NT2/D1 (cell line): ENCODE measurements around the gene FBXL7.
"Not testable (repeated sequence)": the region's sequence is repeated elsewhere in the genome, so short reads cannot be mapped to it uniquely, and the experiment has no call there.

Source experiments
- DNase-seq: peaks from one replicate; pipeline ENCODE4 v3.0.0-alpha.2; 2011; ENCODE audit warnings: low read depth, low spot score
- H3K27me3 ChIP-seq: 2 replicates; pipeline ENCODE4 v1.6.0; 2011; ENCODE audit warnings: mild to moderate bottlenecking; ENCODE audit not compliant: insufficient read length, insufficient read depth
- H3K36me3 ChIP-seq: 2 replicates; pipeline ENCODE4 v1.6.1; 2011; ENCODE audit warnings: mild to moderate bottlenecking, low read length, mixed read lengths; ENCODE audit not compliant: insufficient read depth, insufficient read length
- H3K4me1 ChIP-seq: 2 replicates; pipeline ENCODE4 v1.5.1; 2011; ENCODE audit not compliant: insufficient read depth, insufficient read length
- H3K4me3 ChIP-seq: 2 replicates; pipeline ENCODE4 v1.5.1; 2011; ENCODE audit warnings: low read depth; ENCODE audit not compliant: insufficient read length
- H3K9ac ChIP-seq: 2 replicates; pipeline ENCODE4 v1.6.0; 2011; ENCODE audit warnings: low read depth; ENCODE audit not compliant: insufficient read length
- H3K9me3 ChIP-seq: 2 replicates; pipeline ENCODE4 v1.5.1; 2011; ENCODE audit warnings: mild to moderate bottlenecking, low read length; ENCODE audit not compliant: insufficient read depth
- SUZ12 ChIP-seq: IDR thresholded peaks from 2 replicates; pipeline ENCODE4 v1.6.1; 2011; ENCODE audit not compliant: insufficient read length, insufficient read depth; ENCODE audit errors: extremely low read depth
- YY1 ChIP-seq: IDR thresholded peaks from 2 replicates; pipeline ENCODE4 v1.6.1; 2011; ENCODE audit not compliant: insufficient read length, insufficient read depth
- ZNF274 ChIP-seq: IDR thresholded peaks from 2 replicates; pipeline ENCODE4 v1.6.1; 2011; ENCODE audit warnings: mild to moderate bottlenecking, low read depth, low read length

The FBXL7 gene

DNA sequence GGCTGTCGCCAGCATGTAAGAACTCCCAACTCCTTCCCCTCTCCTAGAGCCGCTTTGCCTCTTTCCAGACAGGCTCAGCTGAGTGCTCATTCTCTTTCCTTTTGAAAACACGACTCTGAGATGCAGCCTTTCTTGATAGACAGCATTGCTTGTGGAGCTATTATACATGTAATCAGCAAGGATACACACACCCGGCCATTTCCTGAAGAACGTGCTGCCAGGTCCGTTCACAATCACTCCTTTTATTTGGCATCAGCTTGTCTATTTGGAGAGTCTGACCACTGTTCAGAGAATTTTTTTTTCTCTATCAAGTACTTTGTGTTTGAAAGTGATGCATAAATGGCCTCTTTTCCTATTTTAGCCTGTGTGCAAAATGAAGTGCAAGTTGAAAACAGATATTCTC lies 351.0 kb downstream of the FBXL7 start:
- TF ChIP-seq YY1 (no peak), SUZ12 (no peak), ZNF274 (no peak)
- Histone ChIP-seq H3K9me3 (no peaks in the 10 kb centered on the region), H3K36me3 (no peaks in the 10 kb centered on the region), H3K27me3 (no peaks in the 10 kb centered on the region), H3K4me1 (no peaks in the 10 kb centered on the region), H3K9ac (no peak overlapping the region), H3K4me3 (no peak overlapping the region)
- no peak for DNase-seq

DNA sequence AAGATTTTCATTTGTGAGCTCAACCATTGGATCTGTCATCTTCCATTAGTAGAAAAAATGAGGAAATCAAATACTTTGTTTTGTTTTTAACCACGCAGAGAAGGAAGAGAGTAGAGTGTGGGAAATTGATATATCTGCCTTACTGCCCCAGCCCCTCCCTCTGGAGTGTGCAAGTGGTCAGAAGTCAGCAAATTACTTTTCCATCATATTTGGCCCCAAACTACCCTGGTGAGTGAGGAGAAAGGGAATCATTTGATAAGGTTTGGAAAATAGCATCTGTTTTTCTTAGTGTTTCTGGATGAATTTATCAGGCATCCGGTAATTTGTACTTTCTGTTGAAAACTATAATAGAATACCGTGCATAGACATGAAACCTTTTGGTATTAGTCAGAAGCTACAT lies 352.2 kb downstream of the FBXL7 start:
- H3K9me3 ChIP-seq = no peaks in the 10 kb centered on the region
- no peak for DNase-seq
- H3K27me3 ChIP-seq = no peaks in the 10 kb centered on the region
- H3K9ac ChIP-seq = no peak overlapping the region
- no peaks in the 10 kb centered on the region for H3K4me1 ChIP-seq
- TF ChIP-seq ZNF274 = no peak
- TF ChIP-seq SUZ12 = no peak
- no peak for TF ChIP-seq YY1
- no peak overlapping the region for H3K4me3 ChIP-seq
- H3K36me3 ChIP-seq = no peaks in the 10 kb centered on the region

- Histone ChIP-seq H3K36me3 (no peaks in the 10 kb centered on the region), H3K4me3 (no peak overlapping the region), H3K9ac (no peak overlapping the region), H3K27me3 (no peaks in the 10 kb centered on the region), H3K9me3 (no peaks in the 10 kb centered on the region), H3K4me1 (no peaks in the 10 kb centered on the region)
- TF ChIP-seq SUZ12 (no peak), YY1 (no peak), ZNF274 (no peak)
- DNase-seq = no peak
Measured at GRCh38 chr5:15852949-15853348, 353.0 kb downstream of the FBXL7 start.

DNA sequence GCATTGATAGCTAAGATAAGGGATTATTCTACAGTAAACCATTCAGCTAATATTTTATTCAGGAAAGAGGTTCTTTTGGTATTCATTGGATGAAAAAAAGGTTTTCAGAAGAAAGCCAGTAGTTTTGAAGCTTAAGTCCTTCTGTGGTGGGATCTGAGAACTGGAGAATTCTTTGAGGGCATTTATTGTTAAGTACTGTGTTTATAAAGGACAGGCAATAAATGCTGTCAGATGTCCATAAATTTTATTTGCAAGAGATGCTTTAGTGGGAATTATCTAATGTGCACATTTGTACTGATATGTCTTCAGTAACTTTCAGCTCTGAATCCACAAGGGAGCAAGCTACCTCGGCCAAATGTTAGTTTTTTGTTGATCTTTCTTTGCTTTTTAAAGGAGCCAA lies 358.3 kb downstream of the FBXL7 start:
- Histone ChIP-seq H3K9me3 (no peaks in the 10 kb centered on the region; the same call in 1 of the 2 replicates), H3K36me3 (no peaks in the 10 kb centered on the region), H3K27me3 (no peaks in the 10 kb centered on the region), H3K9ac (no peak overlapping the region), H3K4me1 (no peaks in the 10 kb centered on the region), H3K4me3 (no peak overlapping the region)
- TF ChIP-seq YY1 = no peak
- no peak for TF ChIP-seq SUZ12
- no peak for TF ChIP-seq ZNF274
- DNase-seq = no peak

- H3K4me3 ChIP-seq = no peak overlapping the region
- no peak overlapping the region for H3K9ac ChIP-seq
- H3K9me3 ChIP-seq = no peaks in the 10 kb centered on the region; the same call in 1 of the 2 replicates
- no peaks in the 10 kb centered on the region for H3K36me3 ChIP-seq
- H3K4me1 ChIP-seq = no peaks in the 10 kb centered on the region
- H3K27me3 ChIP-seq = no peaks in the 10 kb centered on the region
- TF ChIP-seq ZNF274 (no peak), SUZ12 (no peak), YY1 (no peak)
- no peak for DNase-seq
Measured at GRCh38 chr5:15864536-15865215, 364.7 kb downstream of the FBXL7 start.

GRCh38 chr5:15872259-15872658 lies 372.3 kb downstream of the FBXL7 start:
- not testable (repeated sequence) for H3K9ac ChIP-seq, H3K4me1 ChIP-seq, H3K27me3 ChIP-seq, H3K9me3 ChIP-seq, H3K36me3 ChIP-seq, DNase-seq, H3K4me3 ChIP-seq

GRCh38 chr5:15877914-15878313 lies 377.9 kb downstream of the FBXL7 start:
- H3K9me3 ChIP-seq = no peaks in the 10 kb centered on the region
- TF ChIP-seq YY1 = no peak
- no peak for TF ChIP-seq ZNF274
- TF ChIP-seq SUZ12 = no peak
- H3K4me1 ChIP-seq = no peaks in the 10 kb centered on the region
- H3K36me3 ChIP-seq = no peaks in the 10 kb centered on the region
- no peaks in the 10 kb centered on the region for H3K27me3 ChIP-seq
- no peak overlapping the region for H3K4me3 ChIP-seq
- no peak overlapping the region for H3K9ac ChIP-seq
- no peak for DNase-seq

DNA sequence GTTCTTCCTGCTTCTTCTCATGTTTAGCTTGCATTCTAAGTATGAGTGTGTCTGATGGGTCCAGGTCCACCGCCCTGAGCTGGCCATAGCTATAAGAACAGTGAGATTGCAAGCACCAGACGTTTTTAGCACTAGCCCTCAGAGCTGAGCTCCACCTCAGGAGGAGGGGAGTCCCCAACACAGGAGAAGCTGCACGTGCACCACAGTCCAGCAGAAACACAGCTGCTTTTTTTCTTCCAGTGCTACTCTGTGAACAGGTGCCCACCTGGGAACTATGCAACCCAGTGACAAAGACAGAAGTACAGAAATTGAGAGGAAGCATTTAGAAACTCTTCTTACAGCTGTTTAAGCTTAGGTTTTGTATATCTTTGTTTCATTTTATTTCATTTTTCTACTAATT lies 380.2 kb downstream of the FBXL7 start:
- Histone ChIP-seq H3K27me3 (no peaks in the 10 kb centered on the region), H3K9me3 (no peaks in the 10 kb centered on the region), H3K4me1 (no peaks in the 10 kb centered on the region), H3K9ac (no peak overlapping the region), H3K36me3 (no peaks in the 10 kb centered on the region), H3K4me3 (no peak overlapping the region)
- TF ChIP-seq YY1 (no peak), SUZ12 (no peak), ZNF274 (no peak)
- DNase-seq = no peak
